PFSK-1 (cell line): ENCODE results near the gene CDCA7L.

Experiments
- FOXP2 ChIP-seq: optimal IDR thresholded peaks from 2 replicates; pipeline ENCODE3; 2011; ENCODE audit warnings: borderline replicate concordance, control low read depth, inconsistent platforms; ENCODE audit not compliant: insufficient read depth; ENCODE audit errors: extremely low read length, extremely low read depth
- POLR2AphosphoS5 ChIP-seq: IDR thresholded peaks from 2 replicates; pipeline ENCODE4 v1.6.1; 2012; ENCODE audit warnings: low read depth, mild to moderate bottlenecking, control low read depth, low read length, moderate library complexity
- SIN3A ChIP-seq: IDR thresholded peaks from 2 replicates; pipeline ENCODE4 v1.6.1; 2012; ENCODE audit warnings: mild to moderate bottlenecking, low read length, moderate library complexity, borderline replicate concordance; ENCODE audit not compliant: insufficient read depth
- TAF1 ChIP-seq: IDR thresholded peaks from 2 replicates; pipeline ENCODE4 v1.6.1; 2012; ENCODE audit warnings: low read length, control low read depth, borderline replicate concordance; ENCODE audit not compliant: insufficient read depth
- TF ChIP-seq, protein P1 (sequence below), 2 experiments: IDR thresholded peaks; 2 replicates each; pipeline versions ENCODE4 v1.6.1 to v1.8.0; 2011 to 2012; ENCODE audit warnings: low read depth in 2 of 2, low read length in 2 of 2, control low read depth in 1 of 2, inconsistent platforms in 1 of 2, mild to moderate bottlenecking in 1 of 2, moderate library complexity in 1 of 2; ENCODE audit not compliant: insufficient read depth in 1 of 2

Gene CDCA7L

GRCh38 chr7:21908746-21909145 is 37.0 kb downstream of the CDCA7L start:
- TF ChIP-seq POLR2AphosphoS5 (no peak), SIN3A (no peak), TAF1 (no peak), FOXP2 (no peak)
- TF ChIP-seq, protein P1, sequence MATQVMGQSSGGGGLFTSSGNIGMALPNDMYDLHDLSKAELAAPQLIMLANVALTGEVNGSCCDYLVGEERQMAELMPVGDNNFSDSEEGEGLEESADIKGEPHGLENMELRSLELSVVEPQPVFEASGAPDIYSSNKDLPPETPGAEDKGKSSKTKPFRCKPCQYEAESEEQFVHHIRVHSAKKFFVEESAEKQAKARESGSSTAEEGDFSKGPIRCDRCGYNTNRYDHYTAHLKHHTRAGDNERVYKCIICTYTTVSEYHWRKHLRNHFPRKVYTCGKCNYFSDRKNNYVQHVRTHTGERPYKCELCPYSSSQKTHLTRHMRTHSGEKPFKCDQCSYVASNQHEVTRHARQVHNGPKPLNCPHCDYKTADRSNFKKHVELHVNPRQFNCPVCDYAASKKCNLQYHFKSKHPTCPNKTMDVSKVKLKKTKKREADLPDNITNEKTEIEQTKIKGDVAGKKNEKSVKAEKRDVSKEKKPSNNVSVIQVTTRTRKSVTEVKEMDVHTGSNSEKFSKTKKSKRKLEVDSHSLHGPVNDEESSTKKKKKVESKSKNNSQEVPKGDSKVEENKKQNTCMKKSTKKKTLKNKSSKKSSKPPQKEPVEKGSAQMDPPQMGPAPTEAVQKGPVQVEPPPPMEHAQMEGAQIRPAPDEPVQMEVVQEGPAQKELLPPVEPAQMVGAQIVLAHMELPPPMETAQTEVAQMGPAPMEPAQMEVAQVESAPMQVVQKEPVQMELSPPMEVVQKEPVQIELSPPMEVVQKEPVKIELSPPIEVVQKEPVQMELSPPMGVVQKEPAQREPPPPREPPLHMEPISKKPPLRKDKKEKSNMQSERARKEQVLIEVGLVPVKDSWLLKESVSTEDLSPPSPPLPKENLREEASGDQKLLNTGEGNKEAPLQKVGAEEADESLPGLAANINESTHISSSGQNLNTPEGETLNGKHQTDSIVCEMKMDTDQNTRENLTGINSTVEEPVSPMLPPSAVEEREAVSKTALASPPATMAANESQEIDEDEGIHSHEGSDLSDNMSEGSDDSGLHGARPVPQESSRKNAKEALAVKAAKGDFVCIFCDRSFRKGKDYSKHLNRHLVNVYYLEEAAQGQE (IDR thresholded peaks at IDR 0.05; ENCODE audit: insufficient read depth in 1 of 2, low read depth in 2 of 2, low read length in 2 of 2), result no peak

DNA sequence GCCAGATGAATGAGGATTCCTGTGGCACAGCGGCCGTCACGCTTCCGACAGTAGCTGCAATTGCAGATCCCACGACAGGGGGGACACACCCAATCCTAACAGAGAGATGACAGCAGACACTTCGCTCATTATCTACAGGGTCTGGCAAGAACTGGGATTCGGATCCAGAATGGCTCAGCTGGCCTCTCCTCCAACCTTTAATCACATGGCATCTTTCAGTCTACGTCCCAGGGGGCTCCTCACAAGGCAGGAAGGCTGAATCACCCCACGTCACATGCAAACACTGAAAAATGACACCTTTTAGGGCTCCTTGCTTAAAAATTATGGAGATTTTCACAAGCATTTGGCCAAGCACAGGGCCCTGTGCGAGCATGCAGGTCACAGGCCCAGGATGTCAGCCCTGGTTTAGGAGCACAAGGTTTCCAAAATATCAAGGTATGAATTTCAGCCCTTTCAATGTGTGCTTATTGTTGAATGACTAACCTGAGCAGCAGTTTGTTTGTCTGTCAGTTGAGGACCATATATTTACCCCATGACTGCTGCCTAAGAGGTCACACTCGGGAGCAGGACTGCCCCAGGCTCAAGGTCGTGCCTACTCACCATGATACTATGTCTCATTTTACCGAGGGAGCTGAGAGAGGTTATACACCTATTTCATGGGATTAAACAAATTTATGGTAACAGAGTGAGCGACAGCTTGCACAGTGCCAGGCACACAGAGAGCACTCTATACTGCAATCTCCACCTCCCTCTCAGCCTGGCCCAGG is 42.5 kb downstream of the CDCA7L start:
- TF ChIP-seq POLR2AphosphoS5 (no peak), TAF1 (no peak), FOXP2 (no peak), SIN3A (no peak)
- TF ChIP-seq, protein P1 (IDR thresholded peaks at IDR 0.05; ENCODE audit: insufficient read depth in 1 of 2, low read depth in 2 of 2, low read length in 2 of 2), result no peak

- TF ChIP-seq TAF1 (no peak), FOXP2 (no peak), POLR2AphosphoS5 (no peak), SIN3A (no peak)
- TF ChIP-seq, protein P1 (IDR thresholded peaks at IDR 0.05; ENCODE audit: insufficient read depth in 1 of 2, low read depth in 2 of 2, low read length in 2 of 2), result no peak
Observed at GRCh38 chr7:21902240-21902639, 43.5 kb downstream of the CDCA7L start.

DNA sequence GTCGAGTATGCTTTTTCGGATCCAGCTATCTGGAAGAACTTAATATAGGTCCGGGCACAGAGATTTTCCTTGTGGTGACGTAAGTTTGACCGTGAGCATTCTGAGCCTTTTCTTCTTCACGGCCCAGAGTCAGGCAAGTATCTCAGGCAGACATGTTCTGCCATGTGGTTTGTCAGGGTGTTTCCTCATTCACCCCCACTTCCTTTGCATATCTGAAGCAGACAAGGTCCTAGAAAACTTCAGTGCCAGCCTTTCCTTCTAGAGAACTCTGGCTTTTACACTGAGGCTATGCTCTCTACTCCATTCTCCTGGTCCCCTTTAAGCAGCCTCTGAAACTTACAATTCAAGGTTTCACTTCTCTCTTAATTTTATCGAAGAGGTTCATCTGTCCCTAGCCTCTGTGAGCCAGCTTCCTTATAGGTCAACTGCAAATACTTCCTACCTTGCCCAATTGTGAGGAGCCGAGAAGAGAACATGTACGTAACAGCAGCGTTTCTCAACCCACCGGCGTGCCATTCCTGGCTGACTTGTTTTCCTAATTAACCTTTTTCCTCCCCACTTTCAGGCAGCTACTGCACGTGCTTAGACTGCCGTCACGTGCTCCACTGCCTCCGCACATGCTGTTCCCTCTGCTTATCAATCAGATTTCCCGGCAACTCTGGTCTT is 47.3 kb downstream of the CDCA7L start:
- TF ChIP-seq, protein P1 (IDR thresholded peaks at IDR 0.05; ENCODE audit: insufficient read depth in 1 of 2, low read depth in 2 of 2, low read length in 2 of 2), result no peak
- TF ChIP-seq FOXP2 (no peak), TAF1 (no peak), SIN3A (no peak), POLR2AphosphoS5 (no peak)
